Cortex of kidney (tissue), 1 donor: ENCODE results near the gene SERPINB11.
"Not testable (repeated sequence)": the region's sequence is repeated elsewhere in the genome, so short reads cannot be mapped to it uniquely, and the experiment has no call there.

Source experiments
- DNase-seq: peaks from one replicate; lab custom pipeline; 2025; lab: John Stamatoyannopoulos, UW

Gene SERPINB11

GRCh38 chr18:63702660-63703059, at the start of gene SERPINB11:
Gene SERPINB11 (plus strand): TSS chr18:63702960. CDS start chr18:63710194, 7,234 bp downstream.
- DNase-seq = no peak

GRCh38 chr18:63658920-63659319, 43.8 kb upstream of the SERPINB11 start:
- not testable (repeated sequence) for DNase-seq

- not testable (repeated sequence) for DNase-seq
Observed at GRCh38 chr18:63661750-63662149, 41.0 kb upstream of the SERPINB11 start, which contains the start of gene SERPINB3. Gene SERPINB3 (minus strand): TSS chr18:63661893. CDS start chr18:63661216, 677 bp downstream.

- DNase-seq = no peak
Observed at GRCh38 chr18:63664571-63664970, 38.2 kb upstream of the SERPINB11 start.

GRCh38 chr18:63676526-63677323, 26.0 kb upstream of the SERPINB11 start:
- no peak for DNase-seq

GRCh38 chr18:63677500-63678225, 25.1 kb upstream of the SERPINB11 start:
- no peak for DNase-seq

GRCh38 chr18:63679820-63680606, 22.7 kb upstream of the SERPINB11 start:
- DNase-seq = no peak

- DNase-seq = no peak
Observed at GRCh38 chr18:63681449-63682340, 21.1 kb upstream of the SERPINB11 start.

GRCh38 chr18:63683152-63683551, 19.6 kb upstream of the SERPINB11 start:
- no peak for DNase-seq

GRCh38 chr18:63683890-63684289, 18.9 kb upstream of the SERPINB11 start:
- DNase-seq = no peak

- no peak for DNase-seq
Observed at GRCh38 chr18:63684718-63685117, 18.0 kb upstream of the SERPINB11 start.

GRCh38 chr18:63686871-63687270, 15.9 kb upstream of the SERPINB11 start:
- DNase-seq = no peak

- no peak for DNase-seq
Observed at GRCh38 chr18:63689064-63689463, 13.7 kb upstream of the SERPINB11 start.

GRCh38 chr18:63697097-63697660, 5.6 kb upstream of the SERPINB11 start:
- no peak for DNase-seq

GRCh38 chr18:63700501-63700900, 2.3 kb upstream of the SERPINB11 start:
- DNase-seq = no peak

GRCh38 chr18:63701952-63702351, 808 bp upstream of the SERPINB11 start:
- DNase-seq = no peak

GRCh38 chr18:63705401-63705800, 2.6 kb downstream of the SERPINB11 start:
- DNase-seq = no peak

- no peak for DNase-seq
Observed at GRCh38 chr18:63707816-63708215, 5.1 kb downstream of the SERPINB11 start.

GRCh38 chr18:63708650-63709049, 5.9 kb downstream of the SERPINB11 start:
- no peak for DNase-seq

GRCh38 chr18:63725682-63726480, 23.1 kb downstream of the SERPINB11 start:
- DNase-seq = no peak
